GM23338 (cell line): Measurements from ENCODE around the gene KLHL25. TPM values are rescaled to one million over a fixed set of nuclear protein-coding genes. Genes with fewer than 3 reads are reported as not detected.

Experiments used
- ATAC-seq: fragments of 200-7000 bp; cut with Tn5 transposase; 3 replicates; pipeline ENCODE4 v1.9.1; 2020
- DNase-seq: peaks from one replicate; pipeline ENCODE4 v3.0.0-alpha.2; 2015; ENCODE audit warnings: low spot score
- H2AFZ ChIP-seq: fragments of 200-600 bp; sonication (generic); 2 replicates; pipeline ENCODE4 v1.8.0; 2016; ENCODE audit warnings: antibody characterized with exemption, mild to moderate bottlenecking, moderate library complexity
- H3F3A ChIP-seq: fragments of 200-600 bp; sonication (generic); replicated peaks from 2 replicates; pipeline ENCODE4 v1.8.0; 2017; ENCODE audit warnings: antibody characterized with exemption, mixed run types, low read depth
- H3K27ac ChIP-seq: fragments of 200-600 bp; sonication (generic); 2 replicates; pipeline ENCODE4 v1.6.1; 2016; ENCODE audit warnings: low read depth
- H3K27me3 ChIP-seq: fragments of 200-600 bp; sonication (generic); 2 replicates; pipeline ENCODE4 v1.8.0; 2016; ENCODE audit warnings: mild to moderate bottlenecking, mixed run types, moderate library complexity; ENCODE audit not compliant: insufficient read depth
- H3K36me3 ChIP-seq: fragments of 200-600 bp; sonication (generic); 2 replicates; pipeline ENCODE4 v1.8.0; 2016; ENCODE audit warnings: mild to moderate bottlenecking; ENCODE audit not compliant: insufficient read depth
- H3K4me1 ChIP-seq: fragments of 200-600 bp; sonication (generic); 2 replicates; pipeline ENCODE4 v1.8.0; 2016; ENCODE audit warnings: mild to moderate bottlenecking, moderate library complexity; ENCODE audit not compliant: insufficient read depth
- H3K4me2 ChIP-seq: fragments of 200-600 bp; sonication (generic); 2 replicates; pipeline ENCODE4 v1.7.1; 2017; ENCODE audit warnings: mixed run types
- H3K4me3 ChIP-seq: fragments of 200-600 bp; sonication (generic); 2 replicates; pipeline ENCODE4 v1.6.1; 2016; ENCODE audit warnings: mixed run types
- H3K79me2 ChIP-seq: fragments of 200-600 bp; sonication (generic); replicated peaks from 2 replicates; pipeline ENCODE4 v1.8.0; 2017; ENCODE audit warnings: mild to moderate bottlenecking; ENCODE audit not compliant: insufficient read depth
- H3K9me2 ChIP-seq: fragments of 200-600 bp; sonication (generic); 2 replicates; pipeline ENCODE4 v1.8.0; 2017; ENCODE audit not compliant: insufficient read depth
- H4K20me1 ChIP-seq: fragments of 200-600 bp; sonication (generic); replicated peaks from 2 replicates; pipeline ENCODE4 v1.8.0; 2017; ENCODE audit warnings: mild to moderate bottlenecking; ENCODE audit not compliant: insufficient read depth
- H3K27ac Mint-ChIP-seq: 2 replicates; pipeline ENCODE4 v1.8.0; 2020; ENCODE audit warnings: inconsistent platforms, mild to moderate bottlenecking, moderate library complexity, mixed read lengths
- H3K27me3 Mint-ChIP-seq: 3 replicates; pipeline ENCODE4 v1.8.0; 2022; ENCODE audit warnings: low read depth, mild to moderate bottlenecking, moderate library complexity, mixed read lengths, inconsistent platforms; ENCODE audit not compliant: insufficient read depth, poor library complexity
- H3K36me3 Mint-ChIP-seq: 3 replicates; pipeline ENCODE4 v1.8.0; 2021; ENCODE audit warnings: low read depth, mild to moderate bottlenecking, inconsistent platforms, moderate library complexity, mixed read lengths
- H3K4me1 Mint-ChIP-seq: 3 replicates; pipeline ENCODE4 v1.8.0; 2020; ENCODE audit warnings: mild to moderate bottlenecking, inconsistent platforms, mixed read lengths
- H3K4me3 Mint-ChIP-seq: 3 replicates; pipeline ENCODE4 v1.8.0; 2021; ENCODE audit warnings: moderate library complexity, mild to moderate bottlenecking, inconsistent platforms, mixed read lengths
- H3K9me3 Mint-ChIP-seq: 3 replicates; pipeline ENCODE4 v1.8.0; 2020; ENCODE audit warnings: moderate library complexity, mild to moderate bottlenecking, inconsistent platforms, mixed read lengths
- CTCF ChIP-seq, 2 experiments: fragments of 200-600 bp in 1 of 2; sonication (generic) in 1 of 2; conservative IDR thresholded peaks; 2 replicates each; pipeline versions ENCODE4 v1.5.1 to v1.6.1; 2016 to 2017; ENCODE audit warnings: antibody characterized with exemption in 2 of 2, low read depth in 2 of 2, mild to moderate bottlenecking in 2 of 2, moderate library complexity in 1 of 2
- ETS1 ChIP-seq: IDR thresholded peaks from 2 replicates; pipeline ENCODE4 v1.6.1; 2016; ENCODE audit warnings: antibody characterized with exemption
- EZH2 ChIP-seq: fragments of 200-600 bp; sonication (generic); IDR thresholded peaks from one replicate; pipeline ENCODE4 v1.8.0; 2017; ENCODE audit warnings: antibody characterized with exemption, mild to moderate bottlenecking, low read depth; ENCODE audit not compliant: unreplicated experiment
- EZH2phosphoT487 ChIP-seq: fragments of 200-600 bp; sonication (generic); IDR thresholded peaks from one replicate; pipeline ENCODE4 v1.8.1; 2018; ENCODE audit warnings: antibody characterized with exemption; ENCODE audit not compliant: unreplicated experiment
- JUNB ChIP-seq: IDR thresholded peaks from one replicate; pipeline ENCODE4 v1.6.1; 2016; ENCODE audit warnings: antibody characterized with exemption; ENCODE audit not compliant: unreplicated experiment
- POLR2AphosphoS5 ChIP-seq: IDR thresholded peaks from 2 replicates; pipeline ENCODE4 v1.6.1; 2016; ENCODE audit warnings: antibody characterized with exemption, low read depth
- REST ChIP-seq: IDR thresholded peaks from one replicate; pipeline ENCODE4 v1.6.1; 2018; ENCODE audit warnings: antibody characterized with exemption; ENCODE audit not compliant: unreplicated experiment
- ZNF114 ChIP-seq: fragments of 250-450 bp; sonication (Bioruptor Pico); IDR thresholded peaks from 2 replicates; pipeline ENCODE4 v1.5.0; 2020; ENCODE audit warnings: mild to moderate bottlenecking, moderate library complexity
- polyA plus RNA-seq: library from polyadenylated mRNA; unstranded; fragments of >200 nt; fragmentation: Nextera tagmentation; extraction: Ambion mirVana; gene quantifications from 2 replicates; pipeline ENCODE4 v1.2.1, GENCODE V29; 2016
- total RNA-seq: library from RNA; depleted of rRNA; stranded (reverse); fragments of >200 nt; shearing (Covaris generic); gene quantifications from 2 replicates; pipeline ENCODE4 v1.2.3, GENCODE V29; 2014

KLHL25 gene
- total and polyA plus RNA-seq, 2 experiments from 2014 or later: 5.2 to 28.5 TPM

- H3K4me1 ChIP-seq: peaks cover 60% of the 10 kb centered on the region
- peak overlapping the region; percentile 91 for H3K27ac ChIP-seq
- ATAC-seq: peak; percentile 1
- no peaks in the 10 kb centered on the region; the same call in 1 of the 2 replicates for H3K36me3 ChIP-seq
- peaks cover 18% of the 10 kb centered on the region for H3F3A ChIP-seq
- Mint-ChIP-seq H3K4me3 (peak overlapping the region; percentile 61), H3K36me3 (peaks cover 28% of the 10 kb centered on the region), H3K4me1 (peaks cover 69% of the 10 kb centered on the region), H3K27me3 (peaks cover 33% of the 10 kb centered on the region), H3K9me3 (no peaks in the 10 kb centered on the region), H3K27ac (peak overlapping the region; percentile 94)
- DNase-seq: peak; percentile 43
- peaks cover 3% of the 10 kb centered on the region for H4K20me1 ChIP-seq
- H3K79me2 ChIP-seq: no peaks in the 10 kb centered on the region; the same call in 1 of the 2 replicates
- H3K4me3 ChIP-seq: peak overlapping the region; percentile 47
- H2AFZ ChIP-seq: no peak overlapping the region
- no peaks in the 10 kb centered on the region for H3K27me3 ChIP-seq
- H3K4me2 ChIP-seq: peak overlapping the region; percentile 75
- TF ChIP-seq CTCF (conservative IDR thresholded peaks at IDR 0.05; ENCODE audit: low read depth in 2 of 2): 0 out of 4 replicates have a peak, but pooled peaks of 1 of the 2 experiments have one; percentile 6
- no peak for TF ChIP-seq EZH2
- no peaks in the 10 kb centered on the region for H3K9me2 ChIP-seq
These were observed 42.6 kb downstream of the KLHL25 start for GRCh38 chr15:85752124-85752475.

- Mint-ChIP-seq H3K4me1 (peaks cover 69% of the 10 kb centered on the region), H3K27me3 (peaks cover 33% of the 10 kb centered on the region), H3K27ac (peak overlapping the region; percentile 94), H3K36me3 (peaks cover 34% of the 10 kb centered on the region), H3K9me3 (no peaks in the 10 kb centered on the region), H3K4me3 (peak overlapping the region; percentile 61)
- Histone ChIP-seq H3K27me3 (no peaks in the 10 kb centered on the region), H3K36me3 (peaks cover 5% of the 10 kb centered on the region; the same call in 1 of the 2 replicates), H3K4me1 (peaks cover 61% of the 10 kb centered on the region), H3K4me3 (peak overlapping the region; percentile 47), H2AFZ (no peak overlapping the region), H3F3A (peaks cover 18% of the 10 kb centered on the region), H3K27ac (peak overlapping the region; percentile 91), H3K4me2 (peak overlapping the region; percentile 75), H3K79me2 (no peaks in the 10 kb centered on the region; the same call in 1 of the 2 replicates), H4K20me1 (peaks cover 3% of the 10 kb centered on the region), H3K9me2 (no peaks in the 10 kb centered on the region)
- ATAC-seq (peak; percentile 88), DNase-seq (peak; percentile 89)
- TF ChIP-seq ZNF114: no peak
- no peak for TF ChIP-seq EZH2phosphoT487
- 0 out of 2 replicates have a peak, but pooled peaks have one; percentile 39 for TF ChIP-seq ETS1
- TF ChIP-seq EZH2: no peak
- no peak for TF ChIP-seq REST
- peak; percentile 46; the same call in 1 of the 2 replicates for TF ChIP-seq POLR2AphosphoS5
- TF ChIP-seq JUNB: no peak
- TF ChIP-seq CTCF (conservative IDR thresholded peaks at IDR 0.05; ENCODE audit: low read depth in 2 of 2): no peak
These were observed 43.2 kb downstream of the KLHL25 start for GRCh38 chr15:85751291-85752123.
